ENCODE results near the gene VPS51.
A peak's percentile ranks its signal among the peaks of the same experiment; 100 is the strongest.

VPS51 gene

DNA sequence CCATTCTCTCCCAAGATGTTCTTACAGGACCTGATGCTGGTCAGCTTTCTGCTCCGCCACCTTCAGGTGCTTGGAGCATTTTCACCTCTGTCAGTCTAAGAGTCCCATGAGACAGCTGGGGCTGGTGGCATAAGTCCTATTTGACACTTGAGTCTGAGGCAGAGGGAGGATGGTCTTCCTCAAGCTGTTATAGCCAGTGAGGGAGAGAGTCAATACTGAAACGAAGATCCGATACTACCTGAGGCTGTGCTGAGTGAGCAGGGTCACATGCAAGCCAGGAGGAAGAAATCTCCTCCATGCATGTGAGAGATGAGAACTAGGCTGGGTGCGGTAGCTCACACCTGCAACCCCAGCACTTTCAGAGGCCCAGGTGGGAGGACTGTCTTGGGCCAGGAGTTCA lies 6.4 kb upstream of the VPS51 start:
- no peak overlapping the region for H3K4me3 ChIP-seq (ENCODE audit: low read depth, low read length)
- peaks cover 23% of the 10 kb centered on the region for H3K36me3 ChIP-seq (ENCODE audit: control insufficient read depth, insufficient read depth, low read length)
- H3K27me3 ChIP-seq (ENCODE audit: control insufficient read depth, insufficient read depth, low read length), result no peaks in the 10 kb centered on the region
- no peak overlapping the region for H3K9ac ChIP-seq (ENCODE audit: low read depth, low read length)
- H3K9me3 ChIP-seq (ENCODE audit: control insufficient read depth, insufficient read depth, low read length), result no peaks in the 10 kb centered on the region
- no peaks in the 10 kb centered on the region for H3K4me1 ChIP-seq (ENCODE audit: control insufficient read depth, insufficient read depth, low read length)
- no peak overlapping the region for H3K27ac ChIP-seq (ENCODE audit: low read depth, low read length)

GRCh38 chr11:65090628-65091027 lies 5.4 kb upstream of the VPS51 start:
- Histone ChIP-seq H3K4me1 (ENCODE audit: control insufficient read depth, insufficient read depth, low read length) (peaks cover 1% of the 10 kb centered on the region; the same call in 1 of the 2 replicates), H3K9me3 (ENCODE audit: control insufficient read depth, insufficient read depth, low read length) (no peaks in the 10 kb centered on the region), H3K9ac (ENCODE audit: low read depth, low read length) (no peak overlapping the region), H3K4me3 (ENCODE audit: low read depth, low read length) (no peak overlapping the region), H3K27ac (ENCODE audit: low read depth, low read length) (no peak overlapping the region), H3K36me3 (ENCODE audit: control insufficient read depth, insufficient read depth, low read length) (peaks cover 19% of the 10 kb centered on the region), H3K27me3 (ENCODE audit: control insufficient read depth, insufficient read depth, low read length) (no peaks in the 10 kb centered on the region)

- Histone ChIP-seq H3K4me3 (ENCODE audit: low read depth, low read length) (peak overlapping the region; percentile 86; the same call in 1 of the 2 replicates), H3K27me3 (ENCODE audit: control insufficient read depth, insufficient read depth, low read length) (no peaks in the 10 kb centered on the region), H3K36me3 (ENCODE audit: control insufficient read depth, insufficient read depth, low read length) (peaks cover 13% of the 10 kb centered on the region), H3K9ac (ENCODE audit: low read depth, low read length) (0 out of 2 replicates have a peak overlapping the region, but pooled peaks have one; percentile 14), H3K4me1 (ENCODE audit: control insufficient read depth, insufficient read depth, low read length) (peaks cover 3% of the 10 kb centered on the region; the same call in 1 of the 2 replicates), H3K9me3 (ENCODE audit: control insufficient read depth, insufficient read depth, low read length) (no peaks in the 10 kb centered on the region), H3K27ac (ENCODE audit: low read depth, low read length) (no peak overlapping the region)
These were observed 587 bp upstream of the VPS51 start for GRCh38 chr11:65095427-65095826.

DNA sequence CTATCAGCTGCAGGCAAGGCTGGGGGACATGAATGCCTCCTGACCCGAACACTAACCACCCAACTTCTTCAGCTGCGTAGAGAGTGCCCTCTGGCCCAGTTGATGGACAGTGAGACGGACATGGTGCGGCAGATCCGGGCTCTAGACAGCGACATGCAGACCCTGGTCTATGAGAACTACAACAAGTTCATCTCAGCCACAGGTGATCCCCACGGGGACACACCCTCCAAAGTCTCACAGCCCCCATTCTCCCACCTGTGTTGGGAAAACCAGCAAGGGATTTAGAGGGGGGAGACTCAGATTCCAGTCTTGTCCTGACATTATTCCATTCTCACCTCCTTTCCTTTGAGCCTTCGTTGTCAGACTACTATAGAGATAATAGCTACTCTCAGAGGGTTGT lies 912 bp downstream of the VPS51 start:
- Histone ChIP-seq H3K4me1 (ENCODE audit: control insufficient read depth, insufficient read depth, low read length) (peaks cover 3% of the 10 kb centered on the region; the same call in 1 of the 2 replicates), H3K9me3 (ENCODE audit: control insufficient read depth, insufficient read depth, low read length) (no peaks in the 10 kb centered on the region), H3K4me3 (ENCODE audit: low read depth, low read length) (peak overlapping the region; percentile 86), H3K27me3 (ENCODE audit: control insufficient read depth, insufficient read depth, low read length) (no peaks in the 10 kb centered on the region), H3K27ac (ENCODE audit: low read depth, low read length) (no peak overlapping the region), H3K9ac (ENCODE audit: low read depth, low read length) (no peak overlapping the region), H3K36me3 (ENCODE audit: control insufficient read depth, insufficient read depth, low read length) (peaks cover 13% of the 10 kb centered on the region)

DNA sequence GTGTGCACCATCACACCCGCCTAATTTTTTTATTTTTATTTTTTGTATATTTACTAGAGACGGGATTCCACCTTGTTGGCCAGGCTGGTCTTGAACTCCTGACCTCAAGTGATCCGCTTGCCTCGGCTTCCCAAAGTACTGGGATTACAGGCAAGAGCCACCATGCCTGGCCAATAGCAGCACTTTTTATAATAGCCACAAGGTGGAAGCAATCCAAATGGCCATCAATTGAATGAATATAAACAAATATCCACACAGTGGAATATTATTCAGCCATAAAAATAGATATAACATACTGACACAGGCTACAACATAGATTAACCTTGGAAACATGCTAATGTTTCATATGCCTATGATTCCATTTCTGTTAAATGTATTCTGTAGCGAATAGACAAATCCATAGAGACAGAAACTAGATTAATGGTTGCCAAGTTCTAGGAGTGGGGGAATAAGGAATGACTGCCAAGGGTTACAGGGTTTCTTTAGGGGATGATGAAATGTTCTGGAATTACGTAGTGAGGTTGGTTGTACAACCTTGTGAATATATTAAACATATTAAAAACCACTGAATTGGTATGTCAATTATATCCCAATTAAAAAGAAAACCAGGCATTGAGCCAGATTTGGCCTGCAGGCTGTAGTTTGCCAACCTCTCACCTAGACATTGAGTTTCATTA lies 4.8 kb downstream of the VPS51 start:
- no peak overlapping the region for H3K27ac ChIP-seq (ENCODE audit: low read depth, low read length)
- peaks cover 27% of the 10 kb centered on the region for H3K36me3 ChIP-seq (ENCODE audit: control insufficient read depth, insufficient read depth, low read length)
- no peaks in the 10 kb centered on the region for H3K27me3 ChIP-seq (ENCODE audit: control insufficient read depth, insufficient read depth, low read length)
- no peaks in the 10 kb centered on the region for H3K9me3 ChIP-seq (ENCODE audit: control insufficient read depth, insufficient read depth, low read length)
- H3K4me1 ChIP-seq (ENCODE audit: control insufficient read depth, insufficient read depth, low read length), result peaks cover under 1% of the 10 kb centered on the region; the same call in 1 of the 2 replicates
- H3K4me3 ChIP-seq (ENCODE audit: low read depth, low read length), result no peak overlapping the region
- no peak overlapping the region for H3K9ac ChIP-seq (ENCODE audit: low read depth, low read length)

DNA sequence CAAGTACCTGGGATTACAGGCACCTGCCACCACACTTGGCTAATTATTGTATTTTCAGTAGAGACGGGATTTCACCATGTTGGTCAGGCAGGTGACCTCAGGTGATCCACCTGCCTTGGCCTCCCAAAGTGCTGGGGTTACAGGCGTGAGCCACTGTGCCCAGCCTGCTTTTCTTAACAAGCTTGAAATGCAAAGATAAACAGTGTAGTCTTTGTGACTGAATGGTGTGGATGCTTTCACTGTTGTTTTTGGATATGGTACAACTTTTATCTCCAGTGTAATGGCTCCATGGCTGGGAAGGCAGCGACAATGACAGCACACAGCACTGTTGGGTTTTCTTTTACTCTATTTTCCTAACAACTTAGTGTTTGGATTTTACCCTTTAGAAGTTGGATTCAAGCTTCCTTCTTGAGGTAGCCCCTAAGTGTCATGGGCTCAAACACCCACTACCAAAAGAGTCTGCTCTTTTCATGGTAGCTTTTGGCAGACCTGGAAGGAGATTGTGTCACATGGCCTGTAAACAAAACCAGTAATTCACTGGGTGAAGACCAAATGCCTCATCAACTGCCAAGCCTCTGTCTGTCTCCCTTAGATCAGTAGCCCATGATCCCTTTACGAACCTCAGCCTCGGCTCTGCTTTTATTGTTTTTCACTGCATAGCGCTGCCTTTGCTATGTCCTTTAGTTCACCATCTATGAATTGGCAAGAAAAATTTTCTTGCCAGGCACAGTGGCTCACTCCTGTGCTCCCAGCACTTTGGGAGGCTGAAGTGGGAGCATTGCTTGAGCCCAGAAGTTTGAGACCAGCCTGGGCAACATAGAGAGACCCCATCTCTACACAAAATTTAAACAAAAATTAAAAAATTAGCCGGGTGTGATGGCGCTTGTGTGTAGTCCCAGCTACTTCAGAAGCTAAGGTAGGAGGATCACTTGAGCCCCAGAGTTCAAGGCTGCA lies 6.4 kb downstream of the VPS51 start:
- H3K27ac ChIP-seq (ENCODE audit: low read depth, low read length), result no peak overlapping the region
- no peak overlapping the region for H3K9ac ChIP-seq (ENCODE audit: low read depth, low read length)
- peaks cover 30% of the 10 kb centered on the region for H3K36me3 ChIP-seq (ENCODE audit: control insufficient read depth, insufficient read depth, low read length)

DNA sequence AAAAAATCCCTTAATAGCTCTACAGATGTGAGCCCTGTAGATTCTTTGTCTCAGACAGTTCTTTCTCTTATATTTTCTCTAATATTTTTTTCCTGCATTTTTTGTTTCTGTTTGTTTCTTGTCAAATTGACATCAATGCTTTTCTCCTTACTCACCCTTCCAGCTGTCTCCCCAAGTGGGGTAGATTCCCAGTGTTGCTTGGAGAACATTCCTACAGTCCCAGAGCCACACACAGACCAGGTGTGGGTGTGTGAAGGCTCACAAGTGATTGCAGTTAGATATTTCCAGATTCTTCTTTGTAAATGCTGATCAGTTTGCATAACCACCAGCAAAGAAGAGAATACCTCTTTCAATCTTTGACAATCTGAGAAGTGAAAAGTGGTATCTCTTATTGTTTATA lies 7.5 kb downstream of the VPS51 start:
- peaks cover 32% of the 10 kb centered on the region for H3K36me3 ChIP-seq (ENCODE audit: control insufficient read depth, insufficient read depth, low read length)
- H3K27me3 ChIP-seq (ENCODE audit: control insufficient read depth, insufficient read depth, low read length), result no peaks in the 10 kb centered on the region
- H3K9ac ChIP-seq (ENCODE audit: low read depth, low read length), result no peak overlapping the region
- H3K4me3 ChIP-seq (ENCODE audit: low read depth, low read length), result no peak overlapping the region
- no peaks in the 10 kb centered on the region for H3K9me3 ChIP-seq (ENCODE audit: control insufficient read depth, insufficient read depth, low read length)
- no peaks in the 10 kb centered on the region for H3K4me1 ChIP-seq (ENCODE audit: control insufficient read depth, insufficient read depth, low read length)
- no peak overlapping the region for H3K27ac ChIP-seq (ENCODE audit: low read depth, low read length)

More for the DNA sequence above, 6.4 kb downstream of the VPS51 start:
- Histone ChIP-seq H3K4me3 (ENCODE audit: low read depth, low read length) (no peak overlapping the region), H3K27me3 (ENCODE audit: control insufficient read depth, insufficient read depth, low read length) (no peaks in the 10 kb centered on the region), H3K4me1 (ENCODE audit: control insufficient read depth, insufficient read depth, low read length) (no peaks in the 10 kb centered on the region), H3K9me3 (ENCODE audit: control insufficient read depth, insufficient read depth, low read length) (no peaks in the 10 kb centered on the region)

DNA sequence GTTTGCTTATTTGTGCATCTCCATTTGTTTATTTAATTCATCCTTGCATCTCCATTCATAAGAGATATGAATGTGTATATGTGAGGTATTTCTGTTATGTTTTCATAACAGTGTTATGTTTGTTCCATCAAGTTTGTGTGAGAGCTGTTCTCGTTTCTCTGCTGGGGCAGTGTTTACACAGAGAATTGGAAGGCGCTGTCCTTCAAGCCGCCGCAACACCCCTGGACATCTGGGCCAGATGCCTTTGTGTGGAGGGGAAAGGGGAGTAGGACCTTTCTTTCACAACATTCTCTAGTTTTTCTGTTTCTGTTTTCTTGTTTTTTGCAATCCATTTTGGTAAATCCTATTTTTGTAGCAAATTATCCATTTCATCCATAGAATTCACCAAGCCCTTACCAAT lies 8.6 kb downstream of the VPS51 start:
- H3K9me3 ChIP-seq (ENCODE audit: control insufficient read depth, insufficient read depth, low read length), result no peaks in the 10 kb centered on the region
- peaks cover 36% of the 10 kb centered on the region for H3K36me3 ChIP-seq (ENCODE audit: control insufficient read depth, insufficient read depth, low read length)
- H3K27me3 ChIP-seq (ENCODE audit: control insufficient read depth, insufficient read depth, low read length), result no peaks in the 10 kb centered on the region

DNA sequence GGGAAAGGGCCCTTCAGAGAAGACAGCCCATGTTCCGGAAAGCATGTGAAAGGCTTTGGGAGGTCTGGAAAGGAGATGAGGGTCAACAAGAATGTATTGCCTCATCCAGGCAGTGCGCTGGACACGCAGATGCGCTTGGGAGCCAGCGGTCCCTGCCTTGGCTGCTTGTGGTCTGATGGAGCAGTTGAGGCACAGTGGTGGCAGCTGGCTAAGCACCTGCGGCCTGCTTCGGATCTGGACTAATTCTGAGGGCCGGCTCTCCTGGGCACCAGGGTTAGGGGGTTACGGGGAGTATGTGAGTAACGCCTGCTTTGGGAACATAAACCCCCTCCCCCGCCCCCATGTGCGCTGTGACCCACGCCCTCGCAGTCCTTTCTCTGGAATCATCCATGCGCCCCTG lies 11.1 kb downstream of the VPS51 start:
- Histone ChIP-seq H3K4me3 (ENCODE audit: low read depth, low read length) (no peak overlapping the region), H3K27ac (ENCODE audit: low read depth, low read length) (no peak overlapping the region), H3K9me3 (ENCODE audit: control insufficient read depth, insufficient read depth, low read length) (no peaks in the 10 kb centered on the region), H3K36me3 (ENCODE audit: control insufficient read depth, insufficient read depth, low read length) (peaks cover 37% of the 10 kb centered on the region), H3K27me3 (ENCODE audit: control insufficient read depth, insufficient read depth, low read length) (no peaks in the 10 kb centered on the region), H3K9ac (ENCODE audit: low read depth, low read length) (no peak overlapping the region), H3K4me1 (ENCODE audit: control insufficient read depth, insufficient read depth, low read length) (peaks cover 7% of the 10 kb centered on the region; the same call in 1 of the 2 replicates)

More for the DNA sequence above, 8.6 kb downstream of the VPS51 start:
- Histone ChIP-seq H3K27ac (ENCODE audit: low read depth, low read length) (no peak overlapping the region), H3K4me3 (ENCODE audit: low read depth, low read length) (no peak overlapping the region), H3K9ac (ENCODE audit: low read depth, low read length) (no peak overlapping the region), H3K4me1 (ENCODE audit: control insufficient read depth, insufficient read depth, low read length) (no peaks in the 10 kb centered on the region)

DNA sequence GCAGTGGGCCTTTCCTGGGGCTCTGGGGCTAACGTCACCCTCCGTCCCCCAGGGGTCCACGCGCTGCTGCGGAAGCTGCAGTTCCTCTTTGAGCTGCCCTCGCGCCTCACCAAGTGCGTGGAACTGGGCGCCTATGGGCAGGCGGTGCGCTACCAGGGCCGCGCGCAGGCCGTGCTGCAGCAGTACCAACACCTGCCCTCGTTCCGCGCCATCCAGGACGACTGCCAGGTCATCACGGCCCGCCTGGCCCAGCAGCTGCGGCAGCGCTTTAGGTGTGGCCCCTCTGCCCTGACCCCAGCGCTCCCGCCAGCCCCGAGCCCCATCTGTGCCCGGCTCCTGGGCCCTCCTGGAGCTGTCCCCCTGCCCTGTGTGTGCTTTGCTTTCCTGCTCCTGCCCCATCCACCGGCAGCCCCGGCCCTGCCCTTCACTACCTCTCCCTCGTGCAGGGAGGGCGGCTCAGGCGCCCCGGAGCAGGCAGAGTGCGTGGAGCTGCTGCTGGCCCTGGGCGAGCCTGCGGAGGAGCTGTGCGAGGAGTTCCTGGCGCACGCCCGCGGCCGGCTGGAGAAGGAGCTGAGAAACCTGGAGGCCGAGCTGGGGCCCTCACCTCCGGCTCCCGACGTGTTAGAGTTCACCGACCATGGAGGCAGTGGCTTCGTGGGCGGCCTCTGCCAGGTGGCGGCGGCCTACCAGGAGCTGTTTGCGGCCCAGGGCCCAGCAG lies 11.9 kb downstream of the VPS51 start:
- Histone ChIP-seq H3K4me1 (ENCODE audit: control insufficient read depth, insufficient read depth, low read length) (peaks cover 7% of the 10 kb centered on the region; the same call in 1 of the 2 replicates), H3K36me3 (ENCODE audit: control insufficient read depth, insufficient read depth, low read length) (peaks cover 37% of the 10 kb centered on the region), H3K9me3 (ENCODE audit: control insufficient read depth, insufficient read depth, low read length) (no peaks in the 10 kb centered on the region), H3K27me3 (ENCODE audit: control insufficient read depth, insufficient read depth, low read length) (no peaks in the 10 kb centered on the region), H3K27ac (ENCODE audit: low read depth, low read length) (no peak overlapping the region), H3K4me3 (ENCODE audit: low read depth, low read length) (no peak overlapping the region), H3K9ac (ENCODE audit: low read depth, low read length) (no peak overlapping the region)
